HEK293 (cell line): ENCODE measurements around the gene MALRD1.

Experiments used
- CTCF ChIA-PET: fragments of 350-600 bp; formaldehyde crosslinking; extraction: SDS; loops from one replicate; lab custom pipeline; 2021; ENCODE audit warnings: antibody characterized with exemption; lab: Yijun Ruan, JAX
- POLR2A ChIA-PET: fragments of 300-600 bp; formaldehyde crosslinking; extraction: SDS; loops from one replicate; lab custom pipeline; 2020; ENCODE audit warnings: antibody characterized with exemption, inconsistent platforms; lab: Yijun Ruan, JAX
- H3K27ac ChIP-seq: fragments of 200-500 bp; sonication (Bioruptor generic); 2 replicates; pipeline ENCODE4 v1.5.1; 2014; ENCODE audit warnings: low read depth, low read length, control low read depth, inconsistent platforms; ENCODE audit errors: extremely low read depth
- H3K36me3 ChIP-seq, 2 experiments: fragments of 200-500 bp in 1 of 2; sonication (Bioruptor generic) in 1 of 2; 1 replicate in 1 of 2; 2 replicates in 1 of 2; pipeline ENCODE4 v1.5.1; 2014 to 2017; ENCODE audit warnings: inconsistent platforms in 2 of 2, low read length in 2 of 2; ENCODE audit not compliant: control insufficient read depth in 2 of 2, insufficient read depth in 1 of 2
- H3K4me1 ChIP-seq: fragments of 200-500 bp; sonication (Bioruptor generic); 2 replicates; pipeline ENCODE4 v1.5.1; 2014; ENCODE audit warnings: mild to moderate bottlenecking, low read length, inconsistent platforms; ENCODE audit not compliant: control insufficient read depth, insufficient read depth
- H3K4me3 ChIP-seq: 2 replicates; pipeline ENCODE4 v1.5.1; 2011; ENCODE audit warnings: low read depth, mild to moderate bottlenecking, control low read depth, low read length, moderate library complexity
- H3K9me3 ChIP-seq: fragments of 200-500 bp; sonication (Bioruptor generic); 2 replicates; pipeline ENCODE4 v1.5.1; 2014; ENCODE audit warnings: low read depth, low read length, inconsistent platforms; ENCODE audit not compliant: control insufficient read depth, insufficient read depth
- GLI4 ChIP-seq: fragments of 450-650 bp; formaldehyde crosslinking; IDR thresholded peaks from 2 replicates; pipeline ENCODE4 v1.5.1; 2016; ENCODE audit warnings: missing biosample characterization, missing genetic modification characterization
- MYNN ChIP-seq: fragments of 450-650 bp; formaldehyde crosslinking; IDR thresholded peaks from 2 replicates; pipeline ENCODE4 v1.5.1; 2016; ENCODE audit warnings: missing biosample characterization, missing genetic modification characterization, borderline replicate concordance
- PRDM6 ChIP-seq: fragments of 450-650 bp; formaldehyde crosslinking; IDR thresholded peaks from 2 replicates; pipeline ENCODE4 v1.5.1; 2017; ENCODE audit warnings: missing biosample characterization, missing genetic modification characterization
- RBAK ChIP-seq: fragments of 450-650 bp; formaldehyde crosslinking; IDR thresholded peaks from 2 replicates; pipeline ENCODE4 v1.5.1; 2016; ENCODE audit warnings: missing biosample characterization, missing genetic modification characterization
- TCF7L2 ChIP-seq: IDR thresholded peaks from 2 replicates; pipeline ENCODE4 v1.6.1; 2011; ENCODE audit warnings: low read depth, mild to moderate bottlenecking, inconsistent platforms, low read length, moderate library complexity, borderline replicate concordance
- ZNF175 ChIP-seq: fragments of 450-650 bp; formaldehyde crosslinking; IDR thresholded peaks from 2 replicates; pipeline ENCODE4 v1.5.1; 2016; ENCODE audit warnings: missing biosample characterization, missing genetic modification characterization
- ZNF202 ChIP-seq: fragments of 450-650 bp; formaldehyde crosslinking; IDR thresholded peaks from 2 replicates; pipeline ENCODE4 v1.5.1; 2016; ENCODE audit warnings: missing biosample characterization, missing genetic modification characterization, borderline replicate concordance
- ZNF266 ChIP-seq: fragments of 450-650 bp; formaldehyde crosslinking; IDR thresholded peaks from 2 replicates; pipeline ENCODE4 v1.5.1; 2016; ENCODE audit warnings: missing biosample characterization, missing genetic modification characterization, low read depth
- ZNF292 ChIP-seq: fragments of 450-650 bp; formaldehyde crosslinking; IDR thresholded peaks from 2 replicates; pipeline ENCODE4 v1.5.1; 2016; ENCODE audit warnings: low read depth, missing biosample characterization, missing genetic modification characterization, borderline replicate concordance
- ZNF354C ChIP-seq: fragments of 450-650 bp; formaldehyde crosslinking; IDR thresholded peaks from 2 replicates; pipeline ENCODE4 v1.5.1; 2016; ENCODE audit warnings: missing biosample characterization, missing genetic modification characterization, low read depth, borderline replicate concordance
- ZNF394 ChIP-seq: fragments of 450-650 bp; formaldehyde crosslinking; IDR thresholded peaks from 2 replicates; pipeline ENCODE4 v1.5.1; 2016; ENCODE audit warnings: missing biosample characterization, missing genetic modification characterization, mild to moderate bottlenecking, moderate library complexity, borderline replicate concordance
- ZNF449 ChIP-seq: fragments of 450-650 bp; formaldehyde crosslinking; IDR thresholded peaks from 2 replicates; pipeline ENCODE4 v1.5.1; 2017; ENCODE audit warnings: missing biosample characterization, mild to moderate bottlenecking, missing genetic modification characterization, moderate library complexity
- ZNF510 ChIP-seq: fragments of 450-650 bp; formaldehyde crosslinking; IDR thresholded peaks from 2 replicates; pipeline ENCODE4 v1.5.1; 2018; ENCODE audit warnings: mild to moderate bottlenecking, missing genetic modification characterization, missing biosample characterization; ENCODE audit not compliant: insufficient replicate concordance
- ZNF518A ChIP-seq: fragments of 450-650 bp; formaldehyde crosslinking; conservative IDR thresholded peaks from 2 replicates; pipeline ENCODE4 v1.5.1; 2016; ENCODE audit warnings: low read depth, missing biosample characterization, missing genetic modification characterization
- ZNF530 ChIP-seq: fragments of 450-650 bp; formaldehyde crosslinking; IDR thresholded peaks from 2 replicates; pipeline ENCODE4 v1.5.1; 2016; ENCODE audit warnings: low read depth, missing biosample characterization, missing genetic modification characterization
- ZXDB ChIP-seq: fragments of 450-650 bp; formaldehyde crosslinking; IDR thresholded peaks from 2 replicates; pipeline ENCODE4 v1.5.1; 2016; ENCODE audit warnings: missing biosample characterization, missing genetic modification characterization
- TF ChIP-seq, protein P1 (sequence below): fragments of 450-650 bp; formaldehyde crosslinking; IDR thresholded peaks from 2 replicates; pipeline ENCODE4 v1.5.1; 2016; ENCODE audit warnings: missing biosample characterization, missing genetic modification characterization
- TF ChIP-seq, protein P2 (sequence below): fragments of 450-650 bp; formaldehyde crosslinking; conservative IDR thresholded peaks from 2 replicates; pipeline ENCODE4 v1.5.1; 2016; ENCODE audit warnings: low read depth, missing biosample characterization, missing genetic modification characterization

MALRD1 gene

GRCh38 chr10:19048489-19048888, at the start of gene MALRD1:
Gene MALRD1 (plus strand): TSS chr10:19048801. CDS start chr10:19048939, 138 bp downstream.
- H3K4me3 ChIP-seq: no peak within 1 kb of the TSS
- ChIA-PET CTCF (no interaction called here), POLR2A (no interaction called here)
- H3K4me1 ChIP-seq: peaks cover 3% of the 10 kb centered on the region; the same call in 1 of the 2 replicates
- H3K36me3 ChIP-seq: no peaks in the 10 kb centered on the region
- no peaks in the 10 kb centered on the region for H3K9me3 ChIP-seq
- TF ChIP-seq GLI4 (tag by site-specific recombination) (no peak), ZNF202 (tag by site-specific recombination) (no peak), RBAK (no peak), TCF7L2 (peak; percentile 29; the same call in 1 of the 2 replicates)
- no peak within 1 kb of the TSS for H3K27ac ChIP-seq

DNA sequence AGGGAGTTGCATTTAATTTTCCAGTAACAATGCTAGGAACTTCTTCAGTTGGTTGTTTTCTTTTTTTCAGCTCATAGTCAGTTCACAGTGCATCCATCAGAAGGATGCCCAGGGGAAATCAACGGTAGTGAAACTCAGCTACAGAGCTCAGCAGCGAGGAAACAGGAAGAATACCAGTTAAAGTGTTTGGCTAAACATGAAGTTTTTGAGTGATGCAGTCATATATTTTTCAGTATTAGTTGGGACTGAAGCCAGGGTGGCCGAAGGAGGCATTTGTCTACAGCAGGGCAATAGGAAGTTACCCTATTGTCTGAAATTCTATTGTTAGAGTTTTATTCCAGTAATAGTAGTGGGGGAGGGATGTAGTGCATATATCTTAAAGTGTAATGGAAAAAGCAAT, 45.3 kb upstream of the MALRD1 start:
- Histone ChIP-seq H3K27ac (no peak overlapping the region), H3K4me1 (no peaks in the 10 kb centered on the region), H3K9me3 (no peaks in the 10 kb centered on the region), H3K36me3 (no peaks in the 10 kb centered on the region)
- ChIA-PET CTCF (no interaction called here), POLR2A (no interaction called here)
- no peak for TF ChIP-seq ZNF449 (tag by site-specific recombination)
- no peak for TF ChIP-seq ZNF354C
- TF ChIP-seq, all 188 proteins: peak for 0
- no peak overlapping the region for H3K4me3 ChIP-seq

DNA sequence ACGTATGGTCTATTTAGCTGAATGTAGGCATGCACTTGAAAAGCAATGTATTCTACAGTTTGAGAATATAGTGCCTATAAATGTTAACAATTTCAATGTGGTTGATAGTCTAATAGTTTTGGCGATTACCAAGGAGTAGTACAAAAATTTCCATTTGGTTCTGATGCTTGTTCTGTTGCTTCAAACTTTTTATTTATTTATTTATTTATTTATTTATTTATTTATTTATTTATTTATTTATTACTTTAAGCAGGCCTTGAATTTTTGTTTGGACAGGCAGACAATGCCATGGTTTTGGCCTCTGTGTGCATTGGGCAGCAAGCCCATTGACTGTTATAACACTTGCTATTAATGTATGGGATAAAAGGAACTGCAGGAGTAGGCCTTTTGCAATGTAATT, 36.5 kb upstream of the MALRD1 start:
- POLR2A ChIA-PET: no interaction called here
- CTCF ChIA-PET: no interaction called here
- TF ChIP-seq PRDM6 (no peak), MYNN (tag by site-specific recombination) (no peak), ZNF266 (tag by site-specific recombination) (0 out of 2 replicates have a peak, but pooled peaks have one; percentile 29), ZNF292 (tag by site-specific recombination) (0 out of 2 replicates have a peak, but pooled peaks have one; percentile 50), ZNF175 (tag by site-specific recombination) (no peak), ZNF202 (tag by site-specific recombination) (0 out of 2 replicates have a peak, but pooled peaks have one; percentile 50), ZNF518A (tag by site-specific recombination) (peak; percentile 82), ZNF394 (tag by site-specific recombination) (peak; percentile 83; the same call in 1 of the 2 replicates), ZXDB (peak; percentile 65), ZNF510 (peak; percentile 76), ZNF530 (tag by site-specific recombination) (0 out of 2 replicates have a peak, but pooled peaks have one; percentile 40)
- TF ChIP-seq, protein P1, sequence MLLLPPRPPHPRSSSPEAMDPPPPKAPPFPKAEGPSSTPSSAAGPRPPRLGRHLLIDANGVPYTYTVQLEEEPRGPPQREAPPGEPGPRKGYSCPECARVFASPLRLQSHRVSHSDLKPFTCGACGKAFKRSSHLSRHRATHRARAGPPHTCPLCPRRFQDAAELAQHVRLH: 0 out of 2 replicates have a peak, but pooled peaks have one; percentile 32
- TF ChIP-seq, protein P2, sequence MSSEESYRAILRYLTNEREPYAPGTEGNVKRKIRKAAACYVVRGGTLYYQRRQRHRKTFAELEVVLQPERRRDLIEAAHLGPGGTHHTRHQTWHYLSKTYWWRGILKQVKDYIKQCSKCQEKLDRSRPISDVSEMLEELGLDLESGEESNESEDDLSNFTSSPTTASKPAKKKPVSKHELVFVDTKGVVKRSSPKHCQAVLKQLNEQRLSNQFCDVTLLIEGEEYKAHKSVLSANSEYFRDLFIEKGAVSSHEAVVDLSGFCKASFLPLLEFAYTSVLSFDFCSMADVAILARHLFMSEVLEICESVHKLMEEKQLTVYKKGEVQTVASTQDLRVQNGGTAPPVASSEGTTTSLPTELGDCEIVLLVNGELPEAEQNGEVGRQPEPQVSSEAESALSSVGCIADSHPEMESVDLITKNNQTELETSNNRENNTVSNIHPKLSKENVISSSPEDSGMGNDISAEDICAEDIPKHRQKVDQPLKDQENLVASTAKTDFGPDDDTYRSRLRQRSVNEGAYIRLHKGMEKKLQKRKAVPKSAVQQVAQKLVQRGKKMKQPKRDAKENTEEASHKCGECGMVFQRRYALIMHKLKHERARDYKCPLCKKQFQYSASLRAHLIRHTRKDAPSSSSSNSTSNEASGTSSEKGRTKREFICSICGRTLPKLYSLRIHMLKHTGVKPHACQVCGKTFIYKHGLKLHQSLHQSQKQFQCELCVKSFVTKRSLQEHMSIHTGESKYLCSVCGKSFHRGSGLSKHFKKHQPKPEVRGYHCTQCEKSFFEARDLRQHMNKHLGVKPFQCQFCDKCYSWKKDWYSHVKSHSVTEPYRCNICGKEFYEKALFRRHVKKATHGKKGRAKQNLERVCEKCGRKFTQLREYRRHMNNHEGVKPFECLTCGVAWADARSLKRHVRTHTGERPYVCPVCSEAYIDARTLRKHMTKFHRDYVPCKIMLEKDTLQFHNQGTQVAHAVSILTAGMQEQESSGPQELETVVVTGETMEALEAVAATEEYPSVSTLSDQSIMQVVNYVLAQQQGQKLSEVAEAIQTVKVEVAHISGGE: peak; percentile 79

More for the DNA sequence above, 36.5 kb upstream of the MALRD1 start:
- Histone ChIP-seq H3K4me3 (no peak overlapping the region), H3K9me3 (no peaks in the 10 kb centered on the region), H3K4me1 (no peaks in the 10 kb centered on the region), H3K27ac (no peak overlapping the region), H3K36me3 (no peaks in the 10 kb centered on the region)
